Measurements from ENCODE around the gene LGALS14. TPM values are rescaled to one million over a fixed set of nuclear protein-coding genes. Genes with fewer than 3 reads are reported as not detected.
"Not testable (repeated sequence)": the region's sequence is repeated elsewhere in the genome, so short reads cannot be mapped to it uniquely, and the experiment has no call there.

The LGALS14 gene
- total RNA-seq, 1 experiment from 2014 or later, result not detected

DNA sequence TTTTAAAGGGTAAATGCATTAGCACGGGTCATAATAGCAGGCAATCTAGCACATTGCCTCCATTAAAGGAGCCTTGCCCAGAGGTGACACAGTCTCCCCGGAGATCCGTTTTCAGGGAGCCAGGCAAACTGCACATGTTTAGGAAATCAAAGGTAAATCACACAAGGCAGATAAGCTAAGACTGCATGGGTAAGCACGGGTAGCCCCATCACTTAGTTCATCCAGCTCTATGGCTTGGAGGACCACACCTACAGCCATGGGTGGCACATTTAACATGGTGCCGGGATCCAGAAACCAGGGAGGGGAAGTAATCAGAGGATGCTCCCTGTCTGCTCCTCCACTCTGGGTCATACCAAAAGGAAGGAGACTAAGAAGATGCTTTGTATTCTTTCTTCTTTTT is 31.8 kb upstream of the LGALS14 start:
- DNase-seq (ENCODE audit: unreplicated experiment), result no peak
- H3K4me3 Mint-ChIP-seq (ENCODE audit: unreplicated experiment), result no peak overlapping the region
- no peaks in the 10 kb centered on the region for H3K36me3 Mint-ChIP-seq (ENCODE audit: insufficient read depth, unreplicated experiment)
- H3K27me3 Mint-ChIP-seq (ENCODE audit: insufficient read depth, unreplicated experiment), result peaks cover 38% of the 10 kb centered on the region
- ChIA-PET POLR2A (interaction anchor here (0.7 to 1.2 kb wide), 3 partner anchors 119 to 140 kb away, joined by 3 read pairs; partner anchors contain the start of gene EID2B), CTCF (interaction anchor here (0.6 to 5.8 kb wide), 21 partner anchors 9 to 1489 kb away, joined by 3 to 77 read pairs (median 4); no protein-coding TSS in a partner anchor)
- intact Hi-C loops (cut with micrococcal nuclease), result loop anchor here (1.0 kb wide), 2 partner anchors 121 to 232 kb away; no protein-coding TSS in a partner anchor
- no peak overlapping the region for H3K27ac Mint-ChIP-seq (ENCODE audit: low read depth, unreplicated experiment)
- peaks cover 6% of the 10 kb centered on the region for H3K4me1 Mint-ChIP-seq (ENCODE audit: insufficient read depth, unreplicated experiment)
- no peaks in the 10 kb centered on the region for H3K9me3 Mint-ChIP-seq (ENCODE audit: unreplicated experiment)
- TF ChIP-seq CTCF (IDR thresholded peaks at IDR 0.05; ENCODE audit: unreplicated experiment), result no peak
- BruUV-seq (replicated peaks), result no TSS peak

DNA sequence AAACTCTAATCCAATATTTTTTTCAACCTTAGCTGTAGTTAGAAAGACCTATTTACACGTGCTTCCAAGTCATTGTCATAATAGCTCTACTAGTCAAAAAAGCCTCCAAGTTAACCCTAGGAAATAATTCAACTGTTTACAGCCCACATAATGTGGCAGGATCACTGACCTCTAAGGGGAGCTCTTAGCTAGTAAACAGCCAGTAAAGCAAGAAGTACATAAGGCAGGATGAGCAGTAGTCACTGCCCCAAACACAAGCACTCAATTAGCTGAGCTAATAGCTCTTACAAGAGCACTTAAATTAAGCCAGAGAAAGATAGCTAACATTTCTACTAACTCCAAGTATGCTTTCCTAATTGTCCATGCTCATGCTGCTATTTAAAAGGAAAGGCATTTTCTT is 30.4 kb upstream of the LGALS14 start:
- POLR2A ChIA-PET, result interaction anchor here (1.2 kb wide), 1 partner anchor 238 kb away, joined by 3 read pairs; the partner anchor contains the start of gene RPS16
- not testable (repeated sequence) for BruUV-seq (replicated peaks); H3K4me3 Mint-ChIP-seq (ENCODE audit: unreplicated experiment); H3K36me3 Mint-ChIP-seq (ENCODE audit: insufficient read depth, unreplicated experiment); H3K4me1 Mint-ChIP-seq (ENCODE audit: insufficient read depth, unreplicated experiment); H3K9me3 Mint-ChIP-seq (ENCODE audit: unreplicated experiment); H3K27ac Mint-ChIP-seq (ENCODE audit: low read depth, unreplicated experiment)
- CTCF ChIA-PET, result interaction anchor here (0.9 to 5.8 kb wide), 12 partner anchors 31 to 233 kb away, joined by 4 to 77 read pairs (median 8); partner anchors contain the start of genes EID2B, FBL and LGALS14
- peak; percentile 22 for DNase-seq (ENCODE audit: unreplicated experiment)
- H3K27me3 Mint-ChIP-seq (ENCODE audit: insufficient read depth, unreplicated experiment), result peaks cover 46% of the 10 kb centered on the region
- intact Hi-C loops (cut with micrococcal nuclease), result loop anchor here (2.0 kb wide), 1 partner anchor 169 kb away; no protein-coding TSS in a partner anchor
- peak; percentile 17 for TF ChIP-seq CTCF (IDR thresholded peaks at IDR 0.05; ENCODE audit: unreplicated experiment)

DNA sequence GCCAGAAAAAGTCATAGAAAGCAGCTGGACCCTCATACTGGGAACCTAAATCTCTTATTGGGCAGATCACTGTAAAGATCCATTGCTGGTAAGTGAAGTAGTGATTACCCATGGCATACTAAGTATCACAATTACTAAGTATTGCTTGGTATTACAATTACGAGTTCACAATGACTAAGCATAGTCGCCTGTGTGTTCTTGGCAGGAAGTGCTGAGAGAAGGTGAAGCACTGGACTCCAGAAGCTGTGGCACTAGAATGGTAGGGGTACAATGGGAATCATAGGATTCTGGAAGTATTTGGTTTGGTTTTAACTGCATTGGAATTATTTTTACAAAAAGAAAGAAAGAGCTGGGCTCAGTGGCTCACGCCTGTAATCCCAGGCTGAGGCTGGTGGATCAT is 28.3 kb upstream of the LGALS14 start:
- Mint-ChIP-seq H3K9me3 (ENCODE audit: unreplicated experiment) (no peaks in the 10 kb centered on the region), H3K36me3 (ENCODE audit: insufficient read depth, unreplicated experiment) (no peaks in the 10 kb centered on the region), H3K27ac (ENCODE audit: low read depth, unreplicated experiment) (no peak overlapping the region), H3K4me3 (ENCODE audit: unreplicated experiment) (no peak overlapping the region), H3K27me3 (ENCODE audit: insufficient read depth, unreplicated experiment) (peaks cover 57% of the 10 kb centered on the region), H3K4me1 (ENCODE audit: insufficient read depth, unreplicated experiment) (peaks cover 6% of the 10 kb centered on the region)
- no TSS peak for BruUV-seq (replicated peaks)
- TF ChIP-seq CTCF (IDR thresholded peaks at IDR 0.05; ENCODE audit: unreplicated experiment), result no peak
- ChIA-PET CTCF (interaction anchor here (0.6 to 5.8 kb wide), 5 partner anchors 18 to 459 kb away, joined by 3 to 77 read pairs (median 8); no protein-coding TSS in a partner anchor), POLR2A (no interaction called here)
- no peak for DNase-seq (ENCODE audit: unreplicated experiment)
- intact Hi-C loops (cut with micrococcal nuclease), result no loop called here

DNA sequence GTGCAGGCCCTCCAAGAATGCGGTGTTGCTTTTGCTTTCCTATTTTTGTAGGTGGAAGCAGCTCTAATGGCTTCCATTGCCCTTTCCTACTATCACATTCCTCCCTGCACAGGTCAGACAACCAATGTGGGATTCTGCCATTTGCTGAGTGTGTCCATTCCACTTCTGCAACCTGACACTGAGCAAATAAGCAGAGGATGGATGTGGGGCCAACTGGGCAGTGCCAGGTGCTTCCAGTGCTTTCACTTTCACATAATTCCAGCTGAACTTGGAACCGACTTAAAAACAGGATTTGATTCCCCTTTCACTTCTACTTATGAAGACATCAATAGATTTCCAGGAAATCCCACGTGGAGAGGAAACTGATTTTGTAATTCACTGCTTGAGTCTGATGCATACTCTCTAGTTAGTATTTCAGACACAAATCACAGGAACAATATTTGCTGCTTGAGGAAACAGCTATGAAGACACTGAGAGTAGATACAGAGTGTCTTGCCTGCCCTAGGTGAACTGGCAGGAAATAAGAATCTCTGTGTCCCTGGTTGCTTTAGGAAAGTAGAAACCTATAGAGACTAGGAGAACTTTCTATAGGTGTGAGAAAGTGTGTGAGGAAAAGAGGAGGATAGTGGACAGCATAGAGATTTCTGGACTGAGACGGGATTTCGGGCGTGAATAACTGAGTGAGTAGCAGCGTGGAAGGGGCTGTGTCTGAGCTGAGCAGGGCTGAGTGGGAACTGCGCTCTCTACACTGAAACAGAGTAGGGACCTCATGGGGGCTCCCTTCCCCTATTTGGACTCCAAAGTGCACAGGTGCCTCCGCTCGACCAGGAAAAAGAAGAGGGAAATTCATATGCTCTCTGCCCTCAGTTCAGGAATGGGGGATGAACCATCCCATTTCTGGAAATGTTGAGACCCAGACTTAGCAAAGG is 26.1 kb upstream of the LGALS14 start:
- POLR2A ChIA-PET, result no interaction called here
- CTCF ChIA-PET, result interaction anchor here (0.5 to 0.8 kb wide), 3 partner anchors 89 to 1277 kb away, joined by 3 to 4 read pairs (median 4); no protein-coding TSS in a partner anchor
- H3K27me3 Mint-ChIP-seq (ENCODE audit: insufficient read depth, unreplicated experiment), result peaks cover 52% of the 10 kb centered on the region
- BruUV-seq (replicated peaks), result no TSS peak
- no peak overlapping the region for H3K27ac Mint-ChIP-seq (ENCODE audit: low read depth, unreplicated experiment)
- peak; percentile 35 for DNase-seq (ENCODE audit: unreplicated experiment)
- H3K36me3 Mint-ChIP-seq (ENCODE audit: insufficient read depth, unreplicated experiment), result no peaks in the 10 kb centered on the region
- intact Hi-C loops (cut with micrococcal nuclease), result no loop called here
- no peak overlapping the region for H3K4me3 Mint-ChIP-seq (ENCODE audit: unreplicated experiment)
- TF ChIP-seq CTCF (IDR thresholded peaks at IDR 0.05; ENCODE audit: unreplicated experiment), result no peak
- no peaks in the 10 kb centered on the region for H3K9me3 Mint-ChIP-seq (ENCODE audit: unreplicated experiment)
- H3K4me1 Mint-ChIP-seq (ENCODE audit: insufficient read depth, unreplicated experiment), result no peaks in the 10 kb centered on the region

All from MCF 10A (cell line).